DMS53 treated with DMSO at 0.1 percent for 48 hours (cell line): Measurements from ENCODE around the gene COX11.

ENCODE experiments used
- DNase-seq: peaks from one replicate; lab custom pipeline; 2025; ENCODE audit not compliant: unreplicated experiment; lab: John Stamatoyannopoulos, UW

Gene COX11

DNA sequence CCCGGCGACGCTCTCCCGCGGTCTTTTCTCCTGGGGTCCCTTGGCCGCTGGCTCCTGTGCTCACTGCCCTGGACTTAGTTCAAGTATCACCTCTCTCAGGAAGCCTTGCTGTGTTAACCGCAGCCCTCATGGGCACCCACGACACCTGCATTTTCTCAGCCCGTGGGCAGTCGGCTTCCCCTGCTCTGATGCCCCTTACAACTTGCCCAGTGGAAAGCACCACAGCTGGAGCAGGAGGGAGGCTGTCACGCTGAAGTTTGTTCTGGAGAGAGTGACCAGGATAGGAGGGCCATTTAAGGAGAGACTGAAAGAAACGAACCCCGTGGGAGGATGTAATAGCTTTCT, 506 bp upstream of the COX11 start:
- DNase-seq: no peak

DNA sequence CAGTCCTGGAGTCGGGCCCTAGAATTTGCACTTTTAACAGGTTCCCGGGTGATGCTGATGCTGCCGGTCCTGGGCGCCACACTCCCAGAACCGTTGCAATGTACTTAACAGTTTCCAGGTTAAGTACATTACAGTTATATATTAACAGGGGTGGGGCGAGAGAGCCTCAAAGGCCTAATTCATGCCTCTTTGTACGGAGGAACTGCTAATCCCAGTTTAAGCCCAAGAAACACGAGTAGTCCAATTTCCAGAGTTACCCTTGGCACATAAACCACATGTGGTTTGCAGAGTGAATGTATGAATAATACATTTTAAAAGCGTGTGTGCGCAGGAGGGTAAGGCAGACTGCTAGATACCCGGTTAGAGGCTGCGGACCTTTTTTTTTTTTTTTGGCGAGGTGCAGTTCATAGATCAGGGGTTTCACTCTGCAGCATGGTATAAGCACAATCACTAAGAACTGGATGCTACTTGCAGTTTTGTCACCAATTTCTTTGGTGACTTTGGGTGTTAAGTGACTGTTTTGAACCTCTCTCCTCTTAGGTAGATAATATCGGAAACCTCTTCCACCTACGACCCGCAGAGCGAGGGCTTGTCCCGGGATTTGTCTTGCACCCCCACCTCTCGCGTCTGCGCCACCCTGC, 713 bp downstream of the COX11 start:
- peak; percentile 27 for DNase-seq

DNA sequence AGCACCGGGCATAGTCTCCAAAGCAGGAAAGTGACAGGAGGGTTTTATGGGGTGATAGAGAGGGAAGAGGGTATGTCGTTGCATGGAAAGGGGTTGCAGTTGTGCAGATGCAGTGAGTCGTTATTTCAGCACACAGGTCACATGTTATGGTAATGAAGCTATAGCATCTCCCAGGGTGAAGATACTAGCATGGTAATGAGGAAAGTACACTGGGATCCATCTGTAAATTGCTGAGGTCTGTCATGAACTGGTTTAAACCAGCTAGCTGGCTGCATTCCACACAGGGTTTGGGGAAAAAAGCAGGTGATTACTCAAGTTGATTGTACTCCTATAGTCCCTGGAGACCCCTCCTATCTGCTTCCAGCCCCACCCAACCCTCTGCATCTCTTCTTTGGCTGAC, 11.7 kb downstream of the COX11 start:
- no peak for DNase-seq

DNA sequence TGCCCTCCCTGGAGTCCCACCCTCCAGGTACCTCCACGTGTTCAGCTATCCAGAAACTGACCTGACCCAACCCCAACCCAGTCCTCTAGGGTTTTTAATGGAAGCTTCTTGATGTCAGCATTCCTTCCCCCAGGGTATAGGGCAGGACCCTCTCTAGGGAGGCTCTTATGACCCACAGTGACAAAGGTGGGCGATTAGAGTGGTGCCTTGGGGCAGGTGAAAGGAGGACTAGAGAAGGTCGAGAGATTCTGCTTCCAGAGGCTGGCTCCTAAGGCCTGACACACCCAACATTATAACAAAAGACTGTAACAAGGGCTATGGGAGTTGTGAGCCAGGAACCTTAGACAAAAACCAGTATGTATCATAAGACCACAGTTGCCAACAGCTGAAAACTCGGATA, 17.2 kb downstream of the COX11 start:
- no peak for DNase-seq

DNA sequence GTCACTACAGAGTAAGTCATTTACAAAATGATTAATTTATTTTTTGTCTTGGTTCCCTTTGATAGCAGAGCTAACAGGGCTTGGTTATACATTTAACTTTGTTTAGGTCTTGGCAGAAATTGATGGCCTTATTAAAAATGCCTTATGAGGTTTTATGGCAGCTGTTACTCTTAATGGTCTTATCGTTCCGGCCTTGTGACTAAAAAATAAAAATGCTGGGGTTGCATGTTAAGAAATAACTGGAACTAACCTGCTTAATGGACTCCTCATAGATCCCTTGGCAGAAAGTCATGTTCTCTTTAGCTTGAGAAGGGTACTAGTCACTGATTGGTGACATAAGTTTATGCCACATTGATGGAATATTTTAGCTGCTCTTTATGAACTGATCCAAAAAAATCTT, 18.3 kb downstream of the COX11 start:
- DNase-seq: no peak

DNA sequence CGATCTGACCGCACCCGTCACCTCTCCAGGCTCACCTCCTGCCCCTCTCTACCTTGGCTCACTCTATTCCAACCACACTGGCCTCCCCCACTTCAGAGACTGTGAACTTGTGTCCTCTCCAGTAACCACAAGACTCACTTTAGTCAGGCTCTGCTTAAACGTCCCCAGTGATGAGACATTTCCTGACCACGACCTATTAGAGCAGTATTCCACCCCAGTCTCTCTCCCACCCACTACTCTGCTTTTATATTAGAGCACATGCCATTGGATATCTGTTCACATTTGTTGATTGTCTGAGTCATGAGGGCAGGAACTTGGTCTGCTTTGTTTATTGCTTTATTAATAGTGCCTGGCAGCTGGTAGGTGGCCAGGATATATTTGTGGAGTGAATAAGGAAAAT, 20.1 kb downstream of the COX11 start:
- no peak for DNase-seq

DNA sequence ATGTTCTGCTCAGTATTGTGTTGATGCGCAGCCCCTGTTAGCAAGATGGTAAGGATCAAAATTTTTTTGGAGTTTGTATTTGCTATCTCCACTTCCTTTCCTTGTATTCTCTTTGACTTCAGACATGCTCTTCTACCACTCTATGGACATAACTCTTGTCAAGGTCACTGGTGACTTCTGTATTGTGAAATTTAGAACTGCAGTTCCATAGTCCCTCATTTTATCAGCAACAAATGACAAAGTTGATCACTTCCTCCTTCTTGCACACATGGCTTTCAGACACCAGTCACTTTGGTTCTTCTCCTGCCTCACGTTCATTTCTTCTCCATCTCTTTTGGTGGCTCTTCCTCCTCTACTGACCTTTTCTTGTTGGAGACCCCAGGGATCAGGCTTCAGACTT, 21.1 kb downstream of the COX11 start:
- DNase-seq: no peak

DNA sequence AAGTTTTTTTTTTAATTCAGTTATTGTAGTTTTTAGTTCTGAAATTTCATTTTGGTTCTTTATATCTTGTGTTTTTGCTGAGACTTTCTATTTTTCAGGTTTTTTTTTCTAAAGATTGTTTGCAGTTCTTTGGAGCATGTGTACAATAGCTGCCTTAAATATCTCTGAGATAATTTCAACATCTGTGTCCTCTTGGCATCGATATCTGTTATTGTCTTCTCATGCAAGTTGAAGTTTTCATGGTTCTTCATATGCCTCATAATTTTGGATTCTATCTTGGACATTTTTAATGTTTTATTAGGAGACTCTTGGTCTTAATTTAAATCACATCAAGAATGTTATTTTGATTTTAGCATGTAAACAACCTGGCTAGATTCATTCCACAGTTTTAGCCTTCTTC, 22.8 kb downstream of the COX11 start:
- DNase-seq: no peak

DNA sequence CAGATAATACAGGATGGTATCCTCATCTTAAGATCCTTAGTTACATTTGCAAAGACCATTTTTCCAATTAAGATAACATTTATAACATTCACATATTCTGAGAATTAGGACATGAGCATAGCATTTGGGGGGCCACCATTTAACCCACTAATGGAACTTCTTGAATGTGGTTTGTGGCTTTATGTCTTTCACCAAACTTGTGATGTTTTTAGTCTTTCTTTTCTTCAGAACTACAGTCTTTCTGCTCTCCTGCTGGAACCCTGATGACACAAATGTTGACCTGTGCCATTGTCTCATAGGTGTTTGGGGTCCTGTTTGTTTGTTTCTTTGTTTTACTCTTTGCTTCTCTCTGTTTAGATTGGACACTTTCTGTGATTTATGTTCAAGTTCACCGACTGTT, 23.2 kb downstream of the COX11 start:
- DNase-seq: no peak

DNA sequence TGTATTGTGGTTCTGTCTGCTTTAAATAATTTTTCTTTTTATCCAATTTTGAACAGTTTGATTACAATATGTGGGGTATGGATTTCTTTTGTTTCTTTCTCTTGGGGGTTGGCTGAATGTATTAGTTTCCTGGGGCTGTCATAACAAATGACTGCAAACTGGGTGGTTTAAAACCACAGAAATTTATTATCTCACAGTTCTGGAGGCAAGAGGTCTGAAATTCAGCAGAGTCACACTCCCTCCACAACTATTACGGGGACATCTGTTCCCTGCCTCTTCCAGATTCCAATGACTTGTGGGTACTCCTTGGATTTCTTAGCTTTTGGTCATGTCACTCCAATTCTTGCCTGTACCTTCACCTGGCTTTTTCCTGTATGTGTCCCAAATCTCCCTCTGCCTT, 23.7 kb downstream of the COX11 start:
- no peak for DNase-seq

DNA sequence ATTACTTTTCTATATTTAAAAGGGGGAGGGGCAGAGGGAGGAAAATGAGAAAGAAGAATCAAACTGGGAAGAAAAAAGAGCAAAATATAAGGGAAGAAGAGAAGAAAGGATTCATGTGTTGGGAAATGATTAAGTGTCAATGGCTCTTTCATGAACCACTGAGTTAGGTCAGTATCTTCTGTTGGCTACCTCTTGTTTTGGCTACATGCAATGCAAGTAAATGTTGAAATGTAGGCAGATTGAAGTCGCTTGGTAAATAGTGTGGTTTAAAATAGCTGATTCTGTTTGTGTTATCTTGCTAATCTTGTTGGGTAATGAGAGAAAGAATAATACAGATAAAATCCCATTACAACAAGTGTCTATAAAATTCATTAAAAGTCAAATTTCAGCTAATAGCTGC, 27.2 kb downstream of the COX11 start:
- no peak for DNase-seq

DNA sequence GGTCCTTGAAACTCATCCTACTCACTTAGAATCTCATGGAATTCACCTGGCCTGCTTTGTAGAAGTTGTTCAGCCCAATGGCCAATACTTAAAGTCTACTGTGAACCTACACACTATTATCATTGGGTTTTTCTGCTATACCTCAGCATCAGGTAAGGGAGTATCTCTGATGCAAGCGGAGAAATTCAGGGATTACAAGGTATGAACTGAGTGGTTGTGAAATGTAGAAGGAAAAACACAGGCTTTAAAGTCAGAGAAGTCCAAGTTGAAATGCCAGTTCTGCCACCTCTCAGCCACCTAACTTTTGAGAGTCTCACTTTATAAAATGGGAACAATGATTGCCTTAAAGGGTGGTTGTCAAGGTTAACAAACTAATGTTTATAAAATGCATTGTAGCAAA, 31.0 kb downstream of the COX11 start:
- DNase-seq: no peak

DNA sequence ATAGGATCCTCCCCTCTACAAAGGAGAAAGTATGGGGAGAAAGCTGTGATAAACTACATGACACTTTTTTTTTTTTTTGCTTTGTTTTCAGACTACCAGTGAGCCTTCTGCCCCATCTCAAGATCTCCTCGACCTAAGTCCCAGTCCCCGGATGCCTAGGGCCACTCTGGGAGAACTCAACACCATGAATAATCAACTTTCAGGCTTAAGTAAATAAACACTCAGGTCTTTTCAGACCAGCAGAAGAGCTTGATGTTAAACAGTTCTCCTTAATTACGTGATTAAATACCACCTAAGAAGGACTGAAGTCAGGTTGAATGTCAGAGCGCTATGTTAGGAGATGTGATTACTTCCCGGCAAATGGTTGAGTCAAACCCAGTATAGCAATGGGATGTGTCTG, 31.4 kb downstream of the COX11 start:
- no peak for DNase-seq

DNA sequence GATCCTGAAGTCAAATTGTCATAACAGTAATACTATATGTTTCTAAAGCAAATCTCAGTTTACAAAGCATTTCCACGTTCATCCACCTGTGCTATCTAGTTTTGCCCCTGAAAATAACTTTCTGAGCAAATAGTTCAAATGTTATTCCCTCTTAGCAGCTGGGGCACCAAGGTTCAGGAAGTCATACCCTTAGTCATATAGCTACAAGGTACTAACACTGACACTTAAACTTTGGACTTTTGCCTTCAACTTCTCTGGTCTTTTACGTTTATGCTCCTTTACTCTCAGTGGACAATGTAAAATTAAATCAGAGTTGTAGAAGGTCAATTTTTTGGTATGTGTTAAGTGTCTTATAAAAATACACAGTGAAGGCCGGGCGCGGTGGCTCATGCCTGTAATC, 33.0 kb downstream of the COX11 start:
- DNase-seq: no peak

DNA sequence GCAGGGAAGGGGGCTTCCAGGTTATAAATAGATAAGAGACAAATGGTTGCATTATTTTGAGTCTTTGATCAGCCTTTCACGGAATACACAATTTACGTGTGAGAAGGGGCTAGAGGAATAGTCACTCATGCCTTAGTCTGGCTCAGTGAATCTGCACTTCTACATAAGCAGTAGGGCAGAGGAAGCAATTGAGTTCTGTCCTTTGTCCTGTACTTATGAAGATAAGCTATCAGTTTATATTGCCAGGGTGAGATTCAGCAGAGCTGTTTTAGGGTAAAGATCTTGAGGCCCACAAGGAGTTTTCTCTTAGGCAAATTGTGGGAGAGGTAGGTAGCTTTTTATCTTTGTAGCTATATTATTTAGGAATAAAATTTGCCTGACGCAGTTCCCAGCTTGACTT, 34.5 kb downstream of the COX11 start:
- no peak for DNase-seq

DNA sequence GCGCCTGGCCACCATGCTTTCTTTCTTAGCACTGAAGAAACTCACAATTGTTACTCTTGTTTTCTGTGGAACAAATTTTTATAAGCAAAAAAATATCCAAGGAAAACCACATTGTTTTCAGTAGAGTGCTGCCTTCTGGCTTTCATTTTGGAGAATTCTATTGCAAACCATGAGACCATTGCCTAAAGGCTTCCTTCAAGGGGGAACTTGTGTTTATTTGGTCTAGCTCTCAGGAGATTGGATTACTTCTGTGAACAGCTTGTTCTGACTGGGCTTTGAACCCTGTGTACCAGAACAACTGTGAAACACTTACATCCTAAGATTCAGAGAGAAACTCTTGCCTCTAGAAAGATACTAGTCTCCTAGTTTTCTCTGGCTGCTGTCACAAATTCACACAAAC, 35.7 kb downstream of the COX11 start:
- DNase-seq: no peak

DNA sequence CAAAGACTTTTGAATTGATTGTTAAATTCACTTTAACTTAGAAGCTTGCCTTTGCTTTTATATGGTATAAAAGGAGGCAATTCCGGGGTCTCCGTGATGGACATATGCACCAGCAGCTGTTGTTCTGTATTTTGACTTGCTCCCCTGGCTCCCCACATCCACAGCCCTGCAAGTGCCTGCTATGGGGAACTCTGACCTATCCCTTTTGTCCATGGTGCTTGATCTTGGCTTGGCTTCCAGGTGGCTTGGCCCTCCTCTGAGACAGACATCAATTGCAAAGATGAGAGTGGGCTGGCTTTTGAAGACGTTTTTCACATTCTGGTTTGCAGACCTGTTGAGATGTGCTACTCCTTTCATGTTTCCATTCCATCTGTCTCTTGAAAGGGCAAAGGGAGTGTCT, 40.9 kb downstream of the COX11 start:
- no peak for DNase-seq

DNA sequence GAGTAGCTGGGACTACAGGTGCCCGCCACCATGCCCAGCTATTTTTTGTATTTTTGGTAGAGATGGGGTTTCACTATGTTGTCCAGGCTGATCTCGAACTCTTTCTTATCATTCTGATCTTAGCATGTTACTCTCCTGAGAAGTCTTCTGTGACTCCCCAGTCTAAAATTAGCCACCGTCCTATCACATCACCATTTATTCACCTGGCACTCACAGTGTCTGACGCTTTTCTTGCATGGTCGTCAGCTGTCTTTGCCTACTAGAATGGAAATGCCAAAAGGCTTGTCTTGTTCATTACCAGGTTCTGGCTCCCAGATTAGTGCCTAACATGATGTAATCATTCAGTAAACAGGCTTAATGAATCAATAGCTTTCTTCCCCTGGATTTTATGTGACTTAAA, 44.0 kb downstream of the COX11 start:
- DNase-seq: no peak

DNA sequence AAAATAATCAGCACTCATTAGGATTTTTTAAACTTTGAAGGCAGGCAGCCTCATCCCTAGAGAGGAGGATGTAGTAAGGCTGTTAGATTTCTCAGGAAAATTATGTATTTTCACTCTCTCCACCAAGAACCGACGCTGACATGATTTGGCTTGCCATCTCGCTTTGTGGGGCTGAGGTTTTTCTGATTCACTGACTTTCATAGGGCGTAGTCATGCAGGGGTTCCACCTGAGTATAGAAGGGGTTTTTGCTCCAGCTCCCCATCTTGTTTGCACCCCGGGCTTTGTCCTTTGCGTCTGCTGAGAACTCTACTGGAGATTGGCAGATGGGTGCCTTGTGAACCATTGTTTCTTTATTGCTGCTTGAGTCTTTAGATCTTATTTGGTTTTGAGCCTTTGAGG, 47.6 kb downstream of the COX11 start:
- DNase-seq: no peak

DNA sequence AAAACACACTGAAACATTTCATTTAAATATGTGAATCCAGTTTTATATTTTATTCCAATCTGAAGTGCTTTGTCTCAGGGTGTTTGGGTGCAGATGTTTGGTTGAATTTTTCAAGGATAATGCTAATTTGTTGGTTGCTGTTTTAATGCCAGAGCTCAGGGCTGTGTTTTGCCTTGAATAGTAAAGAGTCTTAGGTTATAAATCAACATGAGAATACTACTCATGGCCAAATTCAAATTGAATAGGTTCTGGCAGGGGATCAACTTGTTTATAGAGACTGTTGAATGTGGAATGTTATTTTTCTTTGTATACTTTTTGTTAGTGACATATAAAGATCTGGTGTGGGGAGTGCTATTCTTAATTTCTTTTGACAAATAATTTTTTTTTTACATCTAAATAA, 49.0 kb downstream of the COX11 start:
- DNase-seq: no peak

DNA sequence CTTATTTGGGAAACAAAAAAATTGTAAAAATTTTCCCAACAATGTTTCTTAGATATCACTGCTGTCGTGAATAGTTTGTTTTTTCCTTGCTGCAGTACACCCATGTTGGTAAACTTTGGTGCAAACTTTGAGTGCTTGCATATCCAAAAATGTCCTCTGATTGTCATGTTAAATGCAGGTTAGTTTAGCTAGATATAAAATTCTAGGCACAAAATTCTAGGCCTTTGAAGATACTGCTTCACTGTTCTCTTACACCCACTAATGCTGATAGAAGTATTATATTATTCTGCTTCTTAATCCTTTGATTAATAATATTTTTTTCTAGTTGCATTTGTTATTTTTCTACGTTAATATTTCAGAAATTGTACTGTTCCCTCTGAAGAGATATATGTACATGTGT, 51.7 kb downstream of the COX11 start:
- no peak for DNase-seq
